K562 treated with DMSO at 1 percent for 4 hours (cell line): ENCODE results near the gene ARHGEF16. TPM values are rescaled to one million over a fixed set of nuclear protein-coding genes. Genes with fewer than 3 reads are reported as not detected.

ENCODE experiments used
- total RNA-seq: library from RNA; unstranded; fragments of 300-600 nt; gene quantifications from 2 replicates; pipeline ENCODE4 v1.2.3, GENCODE V29; 2022; ENCODE audit not compliant: insufficient read depth

ARHGEF16 gene
- total RNA-seq: 4.0 and 4.9 TPM in 2 replicates

DNA sequence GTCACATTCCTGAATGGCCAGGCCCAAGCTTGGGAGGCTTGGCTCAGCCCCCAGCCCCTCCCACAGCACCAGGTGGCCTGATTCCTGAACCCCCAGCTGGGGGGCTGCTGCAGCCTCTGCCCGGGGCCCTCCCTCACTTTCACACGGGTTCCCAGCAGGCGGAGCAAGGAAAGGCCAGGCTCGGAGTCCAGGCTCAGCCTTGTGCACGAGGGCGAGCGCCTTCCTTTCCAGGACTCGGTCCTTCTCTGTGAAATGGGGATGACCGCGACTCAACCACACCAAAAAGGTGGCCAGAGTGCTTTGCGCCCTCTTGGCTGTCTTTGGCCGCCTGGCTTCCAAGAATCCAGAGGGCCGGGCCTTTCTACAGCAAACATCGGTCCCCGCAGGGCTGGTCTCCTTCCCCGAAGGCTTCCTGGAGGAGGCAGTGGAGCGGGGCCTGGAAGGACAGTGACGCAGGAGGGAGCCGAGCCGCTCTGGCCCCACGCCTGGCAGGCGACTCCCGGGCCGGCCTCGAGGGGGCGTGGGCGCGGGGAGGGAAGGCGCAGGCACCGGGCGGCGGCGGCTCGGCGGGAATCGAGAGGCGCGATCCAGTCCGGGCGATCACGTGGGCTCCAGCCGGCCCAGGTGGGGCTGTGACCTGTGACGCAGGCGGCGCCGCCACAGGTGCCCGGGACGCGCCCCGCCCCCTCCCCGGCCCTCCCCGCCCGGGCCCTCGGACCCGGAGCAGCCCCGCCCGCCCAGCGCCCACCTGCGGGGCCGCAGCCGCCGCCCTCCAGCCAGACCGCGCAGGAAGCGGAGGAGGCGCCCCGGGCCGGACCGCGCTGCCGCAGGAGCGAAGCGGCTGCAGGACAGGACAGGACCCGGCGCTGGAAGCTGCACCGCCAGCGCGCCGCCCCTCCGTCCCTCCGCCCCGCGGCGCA, at the start of gene ARHGEF16:
TSS of gene ARHGEF16 (plus strand) at position 775 of the 920 bp plus-strand sequence. CDS start 8,420 bp downstream, outside the sequence.

Other genes starting within 250 kb of the ARHGEF16 start
- gene MEGF6, start 156.8 kb downstream of the ARHGEF16 start, total RNA-seq: 7.8 and 11.0 TPM in 2 replicates
- gene TPRG1L, start 170.3 kb downstream of the ARHGEF16 start, total RNA-seq: 27.9 and 30.0 TPM in 2 replicates
- 27.6 and 35.6 TPM in 2 replicates for gene WRAP73, start 195.4 kb downstream of the ARHGEF16 start, total RNA-seq
- gene TP73, start 197.9 kb downstream of the ARHGEF16 start, total RNA-seq: 0.73 and 0.93 TPM in 2 replicates